Brain pericyte (primary cell): Measurements from ENCODE around the gene SFMBT2.
"Not testable (repeated sequence)": the region's sequence is repeated elsewhere in the genome, so short reads cannot be mapped to it uniquely, and the experiment has no call there.

Experiments
- DNase-seq: peaks from one replicate; pipeline ENCODE4 v3.0.0-alpha.2; 2012; ENCODE audit warnings: low read depth, low spot score

The SFMBT2 gene

DNA sequence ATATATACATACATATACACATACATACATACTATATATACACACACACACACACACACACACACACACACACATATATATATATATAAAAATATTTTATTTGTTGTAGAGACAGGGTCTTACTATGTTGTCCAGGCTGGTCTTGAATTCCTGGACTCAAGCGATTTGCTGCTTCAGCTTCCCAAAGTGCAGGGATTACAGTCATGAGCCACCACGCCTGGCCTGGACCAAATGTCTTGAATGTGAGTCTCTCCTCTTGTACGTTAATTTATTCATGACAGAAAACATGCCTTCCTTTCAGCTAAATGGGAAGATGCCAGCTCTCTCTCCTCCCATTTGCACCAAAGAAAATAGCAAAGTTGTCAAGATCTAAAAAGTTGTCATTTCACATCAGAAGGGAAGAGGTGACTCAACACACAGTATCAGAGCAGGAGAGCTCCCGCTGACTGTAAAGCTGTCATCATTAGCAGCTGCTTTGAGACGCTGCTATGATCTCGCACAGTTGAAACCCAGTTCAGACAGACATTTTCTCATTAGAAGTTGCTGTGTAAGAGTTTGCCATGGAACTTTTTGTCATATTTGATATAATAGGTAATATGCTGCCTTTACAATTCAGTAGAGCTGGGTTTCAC, 224.3 kb downstream of the SFMBT2 start:
- no peak for DNase-seq

DNA sequence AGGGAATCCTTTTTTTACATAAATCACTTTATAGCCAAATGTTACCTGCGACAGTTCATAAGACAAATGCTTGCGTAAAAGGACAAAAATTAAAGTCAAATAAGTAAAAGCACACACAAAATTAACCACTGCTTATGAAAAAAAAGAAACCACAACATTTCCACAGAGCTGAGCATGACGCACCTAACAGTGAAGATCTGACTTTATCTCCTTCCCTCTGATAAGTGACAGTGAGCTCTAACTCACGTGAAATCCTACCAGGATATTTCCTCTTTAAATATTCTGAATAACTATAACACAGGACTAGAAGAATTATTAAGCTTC, 225.5 kb downstream of the SFMBT2 start:
- no peak for DNase-seq

DNA sequence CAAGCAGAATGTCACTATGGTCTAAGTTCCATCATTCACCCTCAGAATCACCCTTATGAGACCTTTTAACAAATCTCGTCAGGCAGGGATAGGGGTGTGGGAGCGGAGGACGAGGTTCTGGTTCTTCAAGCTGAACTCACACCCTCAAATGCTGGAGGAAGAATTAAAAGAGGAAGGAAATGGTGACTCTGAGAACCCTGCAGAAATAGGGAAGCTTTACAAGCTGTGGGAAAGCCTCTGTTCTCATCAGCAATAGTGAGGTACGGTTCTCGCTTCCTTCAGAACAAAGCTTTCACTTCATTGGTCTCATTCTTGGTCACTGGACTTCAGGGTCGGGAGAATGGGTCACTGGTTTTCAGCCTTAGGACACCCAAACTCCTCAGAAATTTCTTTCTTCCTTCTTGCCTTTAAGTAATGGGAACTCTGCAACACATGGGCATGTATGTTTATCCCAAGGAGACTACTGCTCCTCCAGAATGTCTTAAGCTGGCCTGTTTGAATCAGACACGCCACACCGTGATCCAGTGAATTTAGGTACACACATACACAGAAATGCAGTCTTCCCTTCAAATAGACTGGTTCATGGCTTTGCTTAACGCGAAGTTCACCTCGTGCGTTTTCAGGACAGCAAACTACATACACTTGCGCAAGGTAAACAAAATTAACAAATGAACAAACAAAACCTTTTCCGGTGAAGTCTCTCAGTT, 226.0 kb downstream of the SFMBT2 start:
- DNase-seq, result no peak

DNA sequence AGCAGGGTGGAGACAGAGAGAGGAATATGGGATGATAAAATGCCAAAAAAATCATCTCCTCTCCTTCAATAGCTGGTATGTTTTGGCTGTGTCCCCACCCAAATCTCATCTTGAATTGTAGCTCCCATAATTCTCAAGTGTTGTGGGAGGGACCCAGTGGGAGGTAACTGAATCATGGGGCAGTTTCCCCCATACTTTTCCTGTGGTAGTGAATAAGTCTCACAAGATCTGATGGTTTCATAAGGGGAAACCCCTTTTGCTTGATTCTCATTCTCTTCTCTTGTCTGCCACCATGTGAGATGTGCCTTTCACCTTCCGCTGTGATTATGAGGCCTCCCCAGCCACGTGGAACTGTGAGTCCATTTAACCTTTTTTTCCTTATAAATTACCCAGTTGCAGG, 226.7 kb downstream of the SFMBT2 start:
- DNase-seq, result not testable (repeated sequence)

DNA sequence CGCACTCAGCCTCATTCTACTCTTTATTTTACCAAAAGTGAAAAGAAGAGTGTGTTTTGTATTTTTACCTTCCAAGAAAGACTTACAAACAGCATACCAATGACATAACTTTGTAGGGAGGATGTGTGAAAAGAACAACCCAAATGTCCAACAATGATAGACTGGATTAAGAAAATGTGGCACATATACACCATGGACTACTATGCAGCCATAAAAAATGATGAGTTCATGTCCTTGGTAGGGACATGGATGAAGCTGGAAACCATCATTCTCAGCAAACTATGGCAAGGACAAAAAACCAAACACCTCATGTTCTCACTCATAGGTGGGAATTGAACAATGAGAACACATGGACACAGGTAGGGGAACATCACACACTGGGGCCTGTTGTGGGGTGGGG, 228.5 kb downstream of the SFMBT2 start:
- DNase-seq, result not testable (repeated sequence)

DNA sequence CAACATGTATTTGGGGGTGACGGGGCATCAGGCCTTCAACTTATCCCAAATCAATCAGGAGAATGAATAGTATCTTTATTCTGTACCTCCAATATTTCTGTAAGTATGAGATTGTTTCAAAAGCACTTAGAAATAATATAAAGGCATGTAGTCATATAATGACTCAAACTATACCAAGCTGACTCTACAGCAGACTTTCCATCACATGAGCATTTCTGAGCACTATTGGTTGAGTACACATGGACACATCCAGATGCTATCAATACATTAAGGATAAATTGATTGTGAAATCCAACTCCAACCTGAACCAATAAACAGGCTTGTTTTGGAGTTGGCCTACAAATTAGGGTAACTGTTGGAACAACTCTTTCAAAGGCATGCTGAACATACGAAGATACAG, 229.4 kb downstream of the SFMBT2 start:
- DNase-seq, result no peak

DNA sequence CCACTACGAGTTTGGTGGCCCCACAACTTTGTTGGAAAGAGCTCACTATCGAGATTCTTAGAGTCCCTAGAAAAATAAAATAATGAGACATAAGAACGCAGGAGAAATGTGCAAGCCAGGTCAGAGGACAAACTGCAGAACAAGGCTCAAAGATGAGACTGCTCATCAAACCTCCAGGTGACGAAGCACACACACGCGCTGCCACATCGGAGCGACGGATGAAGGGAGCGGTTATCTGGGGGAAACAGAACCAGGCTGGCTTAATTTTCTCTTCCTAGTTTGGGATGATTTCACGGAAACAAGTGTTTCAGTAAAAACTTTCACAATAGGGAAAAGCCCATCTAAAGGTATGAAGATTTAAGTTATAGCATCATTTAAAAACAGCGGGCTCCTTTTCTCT, 231.3 kb downstream of the SFMBT2 start:
- no peak for DNase-seq

DNA sequence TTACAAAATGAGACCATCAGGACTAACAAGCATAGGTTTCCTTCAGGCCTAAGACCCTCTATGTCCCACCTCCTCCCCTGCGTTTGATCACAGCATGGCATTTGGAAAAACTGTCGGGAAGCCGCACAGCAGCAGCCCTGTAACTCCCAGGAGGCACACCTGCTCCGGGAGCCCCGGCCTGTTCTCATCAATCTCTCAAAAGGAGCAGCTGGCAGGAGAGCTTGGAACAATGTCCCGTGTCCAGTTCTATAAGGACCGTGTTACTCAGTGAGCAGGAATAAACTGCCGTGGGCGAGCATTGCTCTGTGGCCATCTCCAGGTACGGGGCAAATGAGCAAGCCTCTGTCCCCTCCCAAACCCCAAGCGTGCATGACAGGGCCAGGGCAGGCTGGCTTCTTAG, 236.9 kb downstream of the SFMBT2 start:
- no peak for DNase-seq

DNA sequence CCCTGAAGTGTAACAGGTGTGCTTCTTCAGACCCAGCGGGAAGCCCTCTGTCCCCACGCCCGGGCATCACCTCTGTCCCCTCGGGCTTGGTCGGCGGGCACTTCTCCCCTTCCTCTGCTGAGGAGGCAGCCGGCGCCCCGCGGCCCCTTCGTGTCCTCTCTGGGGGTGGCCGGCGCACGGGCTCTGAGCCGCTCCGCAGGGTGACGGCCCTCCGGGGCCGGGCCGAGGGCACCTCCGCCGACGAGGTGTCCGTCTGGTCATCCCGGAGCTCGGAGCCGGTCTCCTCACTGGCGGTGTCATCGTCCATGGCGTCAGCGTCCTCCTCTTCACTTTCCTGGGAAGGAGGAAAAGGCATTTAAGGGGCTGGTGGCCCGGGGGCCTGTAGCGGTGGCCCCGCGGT, 239.0 kb downstream of the SFMBT2 start:
- no peak for DNase-seq

DNA sequence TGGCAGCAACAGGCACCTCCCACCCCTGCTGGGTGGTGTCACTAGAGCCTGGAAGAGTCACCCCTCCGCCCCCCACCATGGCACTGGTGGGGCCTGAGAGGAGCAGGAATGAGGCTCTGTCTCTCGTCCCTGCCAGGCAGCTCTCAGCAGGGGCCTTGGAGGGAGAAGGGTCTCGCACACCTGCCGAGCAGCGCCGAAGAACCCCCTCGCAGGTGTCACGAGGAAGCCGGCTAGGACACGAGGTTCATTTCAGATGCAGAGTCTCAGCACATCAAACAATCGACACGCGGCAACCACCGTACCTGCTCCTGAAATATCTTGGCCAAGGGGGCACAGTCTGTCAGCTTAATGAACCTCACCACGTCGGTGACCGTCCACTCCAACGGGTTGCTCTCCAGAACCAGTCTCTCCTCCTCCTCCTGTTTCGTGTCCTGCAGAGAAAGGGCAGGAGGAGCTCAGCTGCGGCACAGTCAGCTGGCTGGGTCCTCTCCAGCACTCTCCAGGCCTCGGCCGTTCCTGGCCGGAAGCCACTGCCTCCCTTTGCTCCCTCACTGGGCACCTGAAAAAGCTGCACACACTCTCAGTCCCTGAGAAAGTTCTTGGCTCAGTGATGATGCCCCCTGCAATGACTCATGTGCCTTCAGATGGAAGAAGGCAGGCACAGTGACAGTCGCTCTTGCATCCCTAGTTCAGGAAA, 240.1 kb downstream of the SFMBT2 start:
- no peak for DNase-seq

DNA sequence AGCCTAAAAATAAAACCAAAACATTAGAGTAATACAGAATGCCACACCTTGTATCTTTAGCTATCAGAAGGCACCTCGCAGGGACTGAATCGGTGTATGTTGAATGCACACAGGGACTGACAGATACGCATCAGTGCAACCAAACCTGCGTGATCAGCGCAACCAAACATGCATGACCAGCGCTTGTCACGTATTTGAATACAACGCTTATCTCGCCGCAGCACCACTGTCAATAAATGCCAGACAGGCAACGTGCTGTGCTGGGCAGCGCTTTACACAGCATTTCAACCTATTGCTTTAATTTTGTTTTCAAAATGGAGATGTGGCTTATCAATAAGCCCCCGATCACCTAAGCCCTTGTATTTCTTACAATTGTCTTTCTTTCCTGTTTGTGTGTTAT, 242.4 kb downstream of the SFMBT2 start:
- DNase-seq, result no peak

DNA sequence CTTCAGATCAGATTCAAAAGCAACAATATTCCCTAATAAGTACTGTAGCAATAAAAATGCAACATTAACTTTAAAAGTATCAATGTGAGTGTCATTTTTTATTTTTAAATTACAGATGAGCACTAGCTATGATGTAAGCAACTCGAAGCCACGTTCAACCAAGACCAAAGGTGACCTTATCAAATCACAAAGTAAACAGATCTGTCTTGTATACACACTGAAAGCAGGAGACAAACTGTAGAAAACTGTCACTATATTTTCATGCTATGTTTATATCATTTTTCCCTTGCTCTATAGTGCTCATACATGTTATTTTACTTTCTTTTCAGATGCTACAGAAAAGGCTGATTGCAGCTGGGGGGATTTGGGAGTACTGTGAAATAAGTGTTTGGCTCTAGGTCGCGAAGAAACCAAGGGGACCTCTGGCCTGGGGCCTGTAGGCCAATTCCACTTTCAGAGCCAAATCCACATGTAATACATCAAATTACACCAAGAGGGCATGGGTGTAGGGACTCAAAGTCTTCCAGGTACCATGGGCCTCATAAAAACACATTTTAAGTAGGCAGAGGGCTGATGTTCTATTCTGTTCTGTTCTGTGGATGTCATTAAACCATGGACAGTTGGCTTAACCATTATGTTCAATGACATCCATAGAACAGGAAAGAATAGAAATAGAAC, 245.2 kb downstream of the SFMBT2 start:
- DNase-seq, result no peak

DNA sequence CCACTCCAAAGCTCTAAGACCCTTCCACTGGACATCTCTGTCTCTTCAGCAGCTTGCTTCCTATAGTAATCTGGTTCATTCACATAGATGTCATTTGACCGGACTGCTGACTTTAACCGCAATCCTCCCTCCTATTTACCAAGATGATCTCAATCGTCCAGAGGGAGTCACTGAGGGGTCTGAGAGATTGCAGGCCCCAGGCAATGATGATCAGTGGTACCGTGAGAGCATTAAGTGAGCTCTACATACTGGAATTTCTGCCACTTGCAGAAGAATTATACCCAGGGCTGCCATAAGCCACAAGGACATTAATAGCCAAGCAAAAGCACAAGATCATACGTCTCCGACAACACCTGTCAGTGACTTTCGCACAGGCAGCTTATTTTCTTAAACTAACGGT, 245.9 kb downstream of the SFMBT2 start:
- DNase-seq, result no peak

DNA sequence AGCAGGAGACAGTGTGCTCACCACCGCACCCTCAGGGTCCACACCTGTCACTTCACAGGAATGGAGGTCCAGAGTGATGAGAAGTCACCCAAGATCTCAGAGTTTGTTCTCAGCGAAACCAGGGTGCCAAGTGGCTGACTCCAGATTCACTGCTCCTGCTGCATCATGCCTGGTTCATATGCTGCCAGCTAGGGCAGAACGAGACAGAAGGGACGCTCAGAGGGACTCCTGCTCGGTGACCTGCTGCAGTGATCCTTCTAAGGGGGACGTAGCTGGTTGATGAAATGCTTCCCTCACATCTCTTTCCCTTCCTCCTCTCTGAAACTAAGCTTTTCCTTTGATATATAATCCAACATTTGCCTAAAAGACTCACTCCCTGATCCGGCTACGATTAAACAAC, 248.5 kb downstream of the SFMBT2 start:
- no peak for DNase-seq

DNA sequence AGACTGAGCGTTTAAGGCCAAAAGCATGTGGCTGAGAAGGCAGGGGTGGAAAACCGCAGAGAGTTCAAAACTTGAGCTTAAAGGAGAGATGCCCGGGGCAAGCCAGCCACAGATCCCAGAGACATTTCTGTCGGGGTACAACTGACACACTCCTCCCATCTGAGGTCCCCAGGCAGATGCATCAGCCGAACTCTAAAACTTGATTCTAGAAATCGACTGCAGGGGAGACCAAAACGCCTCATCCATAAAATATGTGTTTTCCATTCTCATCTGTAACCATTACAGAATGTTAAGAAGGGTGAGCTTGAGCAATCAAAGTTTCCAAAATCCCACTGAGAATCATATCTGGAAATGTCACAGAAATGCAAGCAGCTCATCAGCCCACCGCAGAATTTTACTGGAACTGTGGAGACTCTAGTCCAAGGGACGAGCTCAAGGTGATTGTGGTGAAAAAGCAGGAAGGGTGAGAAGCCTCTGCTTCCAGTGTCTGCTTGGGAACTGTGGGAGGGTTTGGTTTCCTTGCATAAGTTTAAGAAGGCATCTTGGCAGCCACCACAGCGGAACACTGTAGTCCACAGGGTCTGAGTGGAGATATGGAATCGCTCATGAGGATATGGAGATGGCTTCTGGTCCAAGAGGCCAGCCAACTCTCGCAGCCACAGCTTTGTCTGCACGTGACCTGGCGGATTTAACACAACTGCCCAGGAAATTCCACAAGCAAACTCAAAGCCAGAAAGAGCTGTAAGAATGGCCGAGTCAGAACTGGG, 249.2 kb downstream of the SFMBT2 start:
- DNase-seq, result no peak

DNA sequence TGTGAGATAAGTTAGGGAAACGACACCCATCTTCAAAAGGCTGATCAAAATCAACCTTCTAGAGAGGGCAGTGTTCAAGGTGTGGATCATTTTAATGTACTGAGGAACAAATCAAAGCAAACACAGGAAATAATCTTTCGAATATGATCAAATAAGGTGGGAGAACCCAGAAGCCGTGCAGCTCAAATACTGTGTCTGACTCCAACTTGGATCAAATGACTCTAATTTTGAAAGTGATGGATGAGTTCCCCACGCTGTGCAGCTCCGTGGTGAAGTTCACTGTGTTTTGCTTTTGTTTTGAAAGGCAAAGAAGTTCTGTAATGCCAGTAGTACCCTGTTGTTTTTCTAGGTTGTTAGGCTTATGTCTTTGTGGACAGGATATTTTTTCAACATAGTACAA, 250.9 kb downstream of the SFMBT2 start:
- no peak for DNase-seq

DNA sequence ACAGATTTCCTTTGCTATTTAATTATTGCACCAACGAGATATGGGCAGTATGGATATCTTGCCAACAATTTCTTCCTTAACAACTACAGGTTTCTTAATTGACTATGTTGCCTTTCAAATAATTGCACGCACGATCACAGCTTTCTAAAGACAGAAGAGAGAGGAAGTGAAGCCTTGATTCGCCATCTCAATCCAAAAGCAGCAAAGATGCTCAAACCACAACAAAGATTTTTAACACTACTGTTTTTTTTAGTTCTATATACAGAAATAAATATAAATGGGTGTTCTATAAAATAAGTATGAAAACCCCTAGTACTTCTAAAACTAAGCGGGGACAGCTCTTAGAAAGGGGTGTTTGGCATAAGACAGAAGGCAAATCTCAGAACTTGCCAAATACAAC, 251.3 kb downstream of the SFMBT2 start:
- DNase-seq, result no peak

DNA sequence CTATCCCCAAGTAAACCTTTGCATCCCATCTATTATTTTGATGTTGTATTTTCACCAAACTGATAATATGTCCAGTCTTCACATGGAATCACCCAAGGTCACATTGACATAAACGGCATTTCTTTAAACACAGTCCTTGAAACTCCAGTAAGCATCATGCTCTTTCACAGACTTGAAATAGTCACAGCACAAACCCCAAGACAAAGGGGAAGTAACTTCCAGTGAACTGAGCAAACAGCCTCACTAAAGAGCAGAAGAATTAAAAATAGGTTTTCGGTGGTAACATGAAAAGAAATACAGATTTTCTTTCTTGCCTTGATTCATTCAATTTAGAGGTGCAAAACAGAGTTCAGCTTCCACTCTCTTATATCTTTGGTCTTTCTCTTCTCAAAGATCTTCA, 253.7 kb downstream of the SFMBT2 start:
- DNase-seq, result no peak

DNA sequence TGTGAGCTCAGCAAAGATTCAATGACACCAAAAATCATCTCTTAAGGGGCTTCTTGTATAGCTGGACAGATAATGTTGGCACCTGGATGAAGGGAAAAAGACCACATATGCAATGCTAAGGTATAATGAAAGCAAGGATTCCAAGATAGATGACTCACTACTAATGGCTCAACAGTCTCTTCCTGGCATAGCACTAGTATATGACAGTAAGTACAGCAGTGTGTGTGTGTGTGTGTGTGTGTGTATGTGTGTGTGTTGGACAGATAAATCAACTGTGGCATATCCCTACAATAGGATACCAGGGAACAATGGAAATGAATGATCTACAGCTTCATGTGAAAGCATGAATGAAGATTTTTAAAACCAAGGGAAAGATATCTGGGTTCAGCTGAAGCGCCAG, 257.1 kb downstream of the SFMBT2 start:
- DNase-seq, result no peak

DNA sequence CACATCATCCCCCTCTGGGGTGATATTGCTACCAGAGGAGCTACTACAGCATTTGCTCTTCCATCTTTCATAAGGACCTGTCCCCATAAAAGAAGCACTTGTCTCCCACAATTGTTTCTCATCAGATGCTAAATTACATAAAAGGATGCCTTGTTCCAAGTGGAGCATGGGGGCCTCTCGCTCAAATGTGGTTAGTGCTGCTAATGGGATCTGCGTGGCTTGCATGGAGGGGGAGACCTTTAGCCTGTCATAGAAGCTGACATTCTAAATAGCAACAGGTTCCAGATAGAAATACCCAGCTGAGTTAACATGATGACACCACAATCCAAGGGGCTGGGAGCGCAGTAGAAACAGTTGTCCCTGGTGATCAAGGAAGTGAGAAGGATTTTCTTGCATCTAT, 257.9 kb downstream of the SFMBT2 start:
- DNase-seq, result no peak

DNA sequence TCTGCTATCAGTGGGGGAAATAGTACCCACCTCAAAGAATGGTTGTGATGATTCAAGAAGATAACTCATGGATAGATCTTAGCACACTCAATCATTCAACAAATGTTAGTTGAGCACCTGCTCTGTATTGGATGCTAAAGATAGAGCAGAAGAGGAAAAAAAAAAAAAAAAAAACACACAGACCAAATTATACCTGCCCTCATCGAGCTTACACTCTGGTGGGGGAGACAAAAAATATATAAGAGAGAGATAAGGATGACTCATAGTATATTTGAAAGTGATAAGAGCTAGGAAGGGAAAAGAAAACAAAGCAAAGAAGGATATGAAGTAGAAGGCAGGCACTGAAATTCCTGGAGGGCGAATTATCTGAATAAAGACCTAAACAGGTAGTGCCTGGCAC, 258.5 kb downstream of the SFMBT2 start:
- no peak for DNase-seq

DNA sequence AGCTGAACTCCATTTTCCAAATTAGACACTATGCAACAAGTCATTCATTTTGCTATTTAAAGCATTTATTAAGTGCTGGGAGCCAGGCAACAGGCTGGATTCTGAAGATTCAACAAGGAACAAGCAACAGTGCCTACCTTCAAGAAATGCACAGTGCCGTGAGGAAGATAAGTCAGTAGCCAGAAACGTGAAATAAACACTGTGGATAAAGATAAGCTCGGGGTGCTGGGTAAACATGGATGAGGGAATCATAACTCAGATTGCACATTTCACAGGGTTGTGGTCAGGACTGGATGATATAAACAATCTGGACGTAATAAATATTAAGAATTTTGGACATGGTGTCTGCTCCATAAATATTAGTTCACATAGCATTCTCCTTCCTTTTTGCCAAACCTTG, 259.3 kb downstream of the SFMBT2 start:
- no peak for DNase-seq
